ENCODE data around the gene PIK3R2.
"Not testable (repeated sequence)": the region's sequence is repeated elsewhere in the genome, so short reads cannot be mapped to it uniquely, and the experiment has no call there.

PIK3R2 gene

DNA sequence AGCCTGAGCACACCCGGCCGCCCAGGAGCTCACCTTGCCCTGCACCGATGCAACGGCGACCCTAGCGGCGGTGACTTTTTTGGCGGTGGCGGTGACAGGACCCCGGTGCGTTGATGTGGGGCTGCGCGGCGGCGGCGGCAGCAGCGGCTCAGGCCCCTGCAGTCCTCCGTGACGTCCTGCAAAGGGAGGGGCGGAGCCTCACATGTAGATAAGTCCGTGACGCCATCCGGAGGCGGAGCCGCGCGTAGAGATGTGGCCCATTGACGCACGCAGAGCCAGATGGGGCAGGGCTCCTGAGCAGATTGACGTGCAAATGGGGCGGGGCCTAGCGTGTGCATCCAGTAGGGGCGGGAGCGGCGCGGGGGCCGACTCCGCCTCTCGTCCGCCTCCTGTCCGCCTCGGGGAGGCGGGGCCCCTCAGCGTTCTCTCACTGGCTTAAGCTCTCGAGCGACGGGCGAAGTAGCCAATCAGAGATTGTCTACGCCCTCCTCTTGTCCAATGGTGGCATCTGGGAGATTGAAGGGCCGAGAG lies 51.0 kb downstream of the PIK3R2 start, which contains the start of gene RAB3A:
RAB3A (minus strand) TSS at position 180 of the 531 bp plus-strand sequence. CDS start 1,302 bp downstream, outside the sequence.
- peak; percentile 96 for DNase-seq (ENCODE audit: low spot score)

DNA sequence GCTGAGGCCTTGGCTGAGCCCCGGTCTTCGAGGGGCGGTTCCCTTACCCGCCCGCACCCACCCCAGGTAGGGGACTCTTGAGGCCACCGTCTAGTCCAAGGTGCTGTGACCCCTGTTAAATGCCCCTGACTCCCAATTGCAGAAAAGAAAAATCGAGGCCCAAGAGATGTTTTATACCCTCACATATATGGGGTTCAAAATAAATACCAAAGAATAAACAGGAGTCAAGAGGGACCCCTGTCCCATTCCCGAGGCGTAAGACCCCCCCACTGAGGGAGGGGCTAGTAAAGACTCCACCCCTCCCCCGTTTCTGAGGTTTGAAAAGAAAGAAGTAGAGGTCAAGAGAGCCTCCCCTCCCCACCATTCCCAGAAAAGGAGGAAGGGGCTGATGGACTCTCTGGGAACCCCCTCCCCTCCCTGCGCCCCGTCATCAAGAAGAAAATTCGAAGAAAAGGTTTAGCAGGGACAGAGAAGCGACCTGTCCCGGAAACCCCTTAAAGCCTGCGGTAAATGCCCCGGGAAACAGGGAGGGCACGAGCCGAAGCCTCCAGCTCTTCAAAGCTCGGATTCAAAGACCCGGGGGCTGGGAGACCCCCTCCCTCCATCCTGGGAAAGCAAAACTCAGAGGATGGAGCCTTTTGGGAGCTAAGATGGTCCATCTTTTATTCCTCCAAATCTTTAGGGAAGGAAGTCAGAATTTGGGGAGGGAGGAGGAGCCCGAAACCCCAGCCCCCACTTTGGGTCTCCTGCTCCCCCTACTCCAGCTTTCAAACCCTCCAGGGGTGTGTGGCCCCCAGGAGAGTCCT lies 51.6 kb downstream of the PIK3R2 start:
- DNase-seq (ENCODE audit: low spot score), result no peak

DNA sequence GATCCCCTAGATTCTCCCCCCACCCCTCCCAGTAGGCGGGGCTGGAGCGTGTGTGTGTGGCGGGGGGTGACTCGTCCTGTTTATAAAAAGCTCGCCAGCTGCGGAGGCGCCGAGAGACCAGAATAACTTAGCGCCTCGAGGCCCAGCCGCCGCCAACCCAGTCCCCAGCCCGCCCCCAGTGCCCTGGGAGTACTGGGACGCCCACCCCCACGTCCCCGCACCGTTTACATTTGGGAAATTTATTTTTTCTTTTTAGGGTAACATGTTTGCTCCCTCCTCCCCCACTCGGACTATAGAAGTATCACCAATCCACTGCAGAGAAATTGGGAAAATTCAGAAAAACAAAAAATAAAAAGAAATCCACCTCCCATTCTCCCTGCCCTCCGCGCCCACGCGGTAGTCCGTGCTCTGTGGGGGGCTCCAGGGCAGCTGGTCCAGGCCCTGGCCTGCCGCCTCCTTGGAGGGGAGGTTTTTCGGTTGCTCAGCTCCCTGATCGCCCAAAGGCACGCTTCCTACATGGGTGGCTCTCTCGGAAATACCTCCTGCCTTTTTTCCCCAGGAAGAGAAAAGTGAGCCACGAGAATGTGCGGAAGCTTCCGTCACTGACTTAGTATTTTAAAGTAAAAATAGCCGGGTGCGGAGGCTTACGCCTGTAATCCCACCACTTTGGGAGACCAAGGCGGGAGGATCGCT lies 52.4 kb downstream of the PIK3R2 start:
- DNase-seq (ENCODE audit: low spot score), result peak; percentile 75

DNA sequence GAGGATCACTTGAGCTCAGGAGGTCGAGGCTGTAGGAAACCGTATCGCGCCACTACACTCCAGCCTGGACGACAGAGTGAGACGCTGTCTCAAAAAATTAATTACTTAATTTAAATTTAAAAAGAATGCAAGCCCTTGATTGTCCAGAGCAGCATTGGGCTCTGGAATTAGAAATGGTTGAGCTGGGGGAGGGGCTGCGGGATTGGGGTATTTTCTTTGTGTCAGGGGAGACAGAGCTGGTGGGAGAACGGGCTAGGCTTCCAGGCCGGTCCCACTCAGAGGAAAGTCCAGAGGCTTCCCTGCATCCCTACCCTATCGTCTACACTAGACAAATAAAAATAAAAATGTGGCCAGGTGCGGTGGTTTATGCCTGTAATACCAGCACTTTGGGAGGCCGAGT lies 53.1 kb downstream of the PIK3R2 start:
- no peak for DNase-seq (ENCODE audit: low spot score)

DNA sequence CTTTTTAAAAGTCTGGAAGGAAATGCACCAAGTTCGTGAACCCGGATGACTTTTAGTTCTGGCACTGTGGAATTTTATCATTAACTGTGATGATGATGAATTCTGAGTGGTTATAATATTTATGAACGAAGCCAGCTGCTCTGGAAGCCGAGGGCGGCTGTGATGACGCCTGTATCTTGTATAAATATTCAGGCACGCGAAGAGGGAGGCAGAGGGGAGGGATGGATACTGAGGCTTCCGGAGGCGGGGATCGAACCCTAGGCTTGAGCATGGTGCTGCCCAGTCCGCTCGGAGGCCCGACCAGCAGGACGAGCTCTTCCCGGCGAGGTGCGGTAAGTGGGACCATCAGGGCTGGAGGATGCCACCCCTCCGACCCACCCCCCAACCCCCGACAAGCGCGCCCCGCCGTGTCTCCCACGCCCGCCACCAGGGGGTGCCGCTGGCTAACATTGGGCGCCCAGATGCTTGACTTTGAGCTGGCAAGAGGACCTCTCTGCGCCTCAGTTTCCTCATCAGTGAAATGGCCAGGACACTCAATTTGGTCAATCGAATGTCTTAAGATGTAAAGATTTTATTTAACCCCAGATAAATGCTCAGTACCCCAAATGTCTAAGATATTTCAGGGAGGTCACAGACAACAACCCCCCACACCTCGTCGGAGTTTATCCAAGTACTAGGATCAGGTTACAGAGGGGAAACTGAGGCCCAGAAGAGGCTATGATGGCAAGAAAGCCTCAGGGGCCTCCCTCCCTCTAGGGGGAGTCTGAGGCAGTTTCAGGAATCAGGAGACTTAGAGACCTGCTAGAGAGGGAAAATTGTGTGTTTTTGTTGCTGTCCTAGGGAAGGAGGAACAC lies 55.4 kb downstream of the PIK3R2 start:
- peak; percentile 79 for DNase-seq (ENCODE audit: low spot score)

DNA sequence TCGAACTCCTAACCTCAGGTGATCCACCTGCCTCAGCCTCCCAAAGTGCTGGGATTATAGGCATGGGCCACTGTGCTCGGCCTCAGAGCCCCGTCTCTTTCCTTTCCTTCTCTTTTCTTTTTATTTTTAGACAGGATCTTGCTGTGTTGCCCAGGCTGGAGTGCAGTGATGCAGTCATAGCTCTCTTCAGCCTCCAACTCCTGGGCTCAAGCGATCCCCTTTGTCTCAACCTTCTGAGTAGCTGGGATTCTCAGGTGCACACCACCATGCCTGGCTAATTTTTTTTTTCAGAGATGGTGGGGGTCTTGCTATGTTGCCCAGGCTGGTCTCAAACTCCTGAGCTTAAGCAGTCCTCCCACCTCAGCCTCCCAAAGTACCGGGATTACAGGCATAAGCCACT lies 56.9 kb downstream of the PIK3R2 start:
- DNase-seq (ENCODE audit: low spot score), result not testable (repeated sequence)

DNA sequence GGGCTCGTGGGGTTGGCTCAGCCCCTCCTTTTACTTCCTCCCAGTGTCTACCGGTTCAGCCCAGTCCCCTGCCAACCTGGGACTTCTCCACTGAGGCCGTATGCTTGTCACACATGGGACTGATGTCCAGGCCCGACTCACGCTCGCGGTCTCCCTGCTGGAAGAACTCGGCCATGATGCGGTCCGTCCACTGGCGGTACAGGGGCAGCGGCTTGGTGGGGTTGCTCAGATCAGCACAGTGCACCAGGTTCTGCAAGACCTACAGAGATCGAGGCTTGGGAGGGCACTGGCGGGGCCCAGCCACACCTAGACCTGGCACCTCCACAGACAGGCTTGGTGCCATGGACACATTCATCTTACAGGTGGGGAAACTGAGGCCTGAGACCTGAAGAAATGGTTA lies 58.7 kb downstream of the PIK3R2 start:
- DNase-seq (ENCODE audit: low spot score), result no peak

DNA sequence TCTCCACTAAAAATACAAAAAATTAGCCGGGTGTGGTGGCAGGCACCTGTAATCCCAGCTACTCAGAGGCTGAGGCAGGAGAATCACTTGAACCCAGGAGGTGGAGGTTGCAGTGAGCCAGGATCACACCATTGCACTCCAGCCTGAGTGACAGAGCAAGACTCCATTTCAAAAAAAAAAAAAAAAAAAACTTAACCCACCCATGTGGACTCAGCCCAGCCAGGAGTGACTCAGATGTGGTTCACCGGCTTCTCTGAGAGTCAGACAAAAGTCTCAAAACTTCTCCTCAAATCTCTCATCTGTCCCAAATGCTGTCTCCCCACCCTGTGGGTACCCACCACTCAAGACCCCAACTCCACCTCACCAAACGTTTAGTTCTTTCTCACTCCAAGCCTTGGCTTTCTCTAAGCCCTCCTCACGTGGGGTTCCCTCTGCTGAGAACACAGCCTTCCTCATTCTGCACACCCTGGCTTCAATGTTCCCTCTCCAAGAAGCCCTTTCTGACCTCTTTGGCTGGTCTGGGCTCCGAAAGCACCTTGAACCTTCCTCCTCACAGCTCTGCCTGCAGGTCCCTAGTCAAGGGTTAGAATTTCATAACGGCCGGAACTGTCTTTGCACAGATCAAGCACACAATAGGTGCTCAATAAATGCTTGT lies 61.9 kb downstream of the PIK3R2 start:
- DNase-seq (ENCODE audit: low spot score), result peak; percentile 75

DNA sequence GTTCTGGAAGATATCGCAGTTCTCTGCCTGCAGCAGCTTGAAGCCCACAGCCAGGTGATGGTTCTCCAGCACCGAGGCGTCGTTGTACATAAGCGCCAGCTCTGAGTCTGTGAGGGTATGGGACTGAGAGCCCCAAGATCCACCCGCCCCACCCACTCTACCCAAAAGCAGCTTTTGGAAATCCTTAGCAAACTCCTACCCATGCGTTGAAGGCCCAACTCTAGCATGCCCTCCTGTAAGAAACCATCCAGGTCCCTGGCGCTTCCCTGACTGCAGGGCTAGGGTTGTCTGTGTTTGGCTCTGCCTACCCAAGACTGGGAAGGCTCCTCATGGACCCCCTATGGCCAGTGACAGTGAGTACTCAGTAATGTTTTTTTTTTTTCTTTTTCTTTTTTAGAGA lies 63.8 kb downstream of the PIK3R2 start:
- no peak for DNase-seq (ENCODE audit: low spot score)

DNA sequence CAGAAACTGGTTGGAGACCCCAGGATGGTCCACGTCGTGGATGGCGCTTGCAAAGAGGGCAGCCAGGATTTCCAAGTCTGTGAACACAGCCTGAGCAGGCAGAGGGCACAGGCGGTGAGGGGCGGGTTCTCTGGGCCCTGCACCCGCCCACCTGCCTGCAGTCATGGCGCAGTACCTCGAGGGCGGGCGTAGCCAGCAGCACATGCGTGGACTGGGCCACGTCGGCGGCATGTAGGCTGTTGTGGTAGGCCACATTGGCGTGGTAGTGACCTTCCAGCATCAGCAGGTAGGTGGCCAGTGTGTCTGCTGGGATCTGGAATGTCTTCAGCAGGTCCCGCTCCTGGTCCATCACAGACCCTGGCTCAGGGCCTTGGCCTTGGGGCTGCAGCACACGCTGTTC lies 65.2 kb downstream of the PIK3R2 start:
- DNase-seq (ENCODE audit: low spot score), result no peak

DNA sequence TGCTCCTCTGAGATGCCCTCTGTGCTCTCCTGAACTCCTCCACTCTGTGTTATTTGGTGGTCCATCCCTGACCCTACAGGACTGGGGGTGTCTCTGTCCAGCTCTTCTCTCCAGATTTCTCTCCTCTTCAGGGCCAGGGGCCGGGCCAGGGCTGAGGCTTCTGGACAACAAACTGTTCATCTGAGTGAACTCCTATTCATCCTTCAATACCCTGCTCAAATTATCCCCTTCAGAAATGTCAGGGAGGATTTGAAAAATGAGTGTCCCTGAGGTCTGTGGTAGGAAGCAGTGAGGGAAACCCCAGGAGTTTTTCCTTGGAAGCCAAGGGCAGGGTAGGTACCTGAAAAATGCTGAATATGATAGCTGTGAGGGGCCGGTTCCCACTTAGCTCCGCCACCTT lies 65.6 kb downstream of the PIK3R2 start:
- DNase-seq (ENCODE audit: low spot score), result no peak

All from AG20443 (cell line).